AML-193 (cell line): Measurements from ENCODE around the gene TLK2.
A peak's percentile ranks its signal among the peaks of the same experiment; 100 is the strongest.
"Not testable (repeated sequence)": the region's sequence is repeated elsewhere in the genome, so short reads cannot be mapped to it uniquely, and the experiment has no call there.

Source experiments
- DNase-seq, 2 experiments: peaks; one replicate each; lab custom pipeline; 2025; lab: John Stamatoyannopoulos, UW

TLK2 gene

GRCh38 chr17:62478424-62478879 is at the start of gene TLK2:
TLK2 (plus strand) TSS chr17:62478825; CDS start chr17:62481126, 2,301 bp downstream.
- DNase-seq: peak; percentile 72 to 82

- not testable (repeated sequence) for DNase-seq
Observed at GRCh38 chr17:62435251-62435650, 43.4 kb upstream of the TLK2 start.

- DNase-seq: not testable (repeated sequence)
Observed at GRCh38 chr17:62441181-62441580, 37.4 kb upstream of the TLK2 start.

GRCh38 chr17:62444063-62444462 is 34.6 kb upstream of the TLK2 start:
- no peak for DNase-seq

GRCh38 chr17:62445791-62446190 is 32.8 kb upstream of the TLK2 start:
- DNase-seq: not testable (repeated sequence)

- DNase-seq: not testable (repeated sequence)
Observed at GRCh38 chr17:62452195-62452594, 26.4 kb upstream of the TLK2 start.

- DNase-seq: not testable (repeated sequence)
Observed at GRCh38 chr17:62453041-62453440, 25.6 kb upstream of the TLK2 start.

- DNase-seq: not testable (repeated sequence)
Observed at GRCh38 chr17:62453656-62454055, 25.0 kb upstream of the TLK2 start.

- not testable (repeated sequence) for DNase-seq
Observed at GRCh38 chr17:62454111-62454510, 24.5 kb upstream of the TLK2 start.

- DNase-seq: no peak
Observed at GRCh38 chr17:62456016-62456415, 22.6 kb upstream of the TLK2 start.

- DNase-seq: not testable (repeated sequence)
Observed at GRCh38 chr17:62458483-62458882, 20.1 kb upstream of the TLK2 start.

- DNase-seq: not testable (repeated sequence)
Observed at GRCh38 chr17:62464422-62464821, 14.2 kb upstream of the TLK2 start.

GRCh38 chr17:62465271-62465670 is 13.4 kb upstream of the TLK2 start:
- DNase-seq: not testable (repeated sequence)

- not testable (repeated sequence) for DNase-seq
Observed at GRCh38 chr17:62470666-62471379, 7.8 kb upstream of the TLK2 start.

- not testable (repeated sequence) for DNase-seq
Observed at GRCh38 chr17:62471380-62471880, 7.2 kb upstream of the TLK2 start.

- DNase-seq: peak; percentile 12 to 25
Observed at GRCh38 chr17:62473030-62473982, 5.3 kb upstream of the TLK2 start.

GRCh38 chr17:62477111-62477510 is 1.5 kb upstream of the TLK2 start:
- not testable (repeated sequence) for DNase-seq

GRCh38 chr17:62477718-62478408 is 762 bp upstream of the TLK2 start:
- DNase-seq: not testable (repeated sequence)

- DNase-seq: not testable (repeated sequence)
Observed at GRCh38 chr17:62478880-62479638, 434 bp downstream of the TLK2 start.

GRCh38 chr17:62479639-62480258 is 1.1 kb downstream of the TLK2 start:
- DNase-seq: not testable (repeated sequence)
